Occipital lobe (tissue), 2 donors: ENCODE data around the gene PRSS36. TPM values are rescaled to one million over a fixed set of nuclear protein-coding genes. Genes with fewer than 3 reads are reported as not detected.
"Not testable (repeated sequence)": the region's sequence is repeated elsewhere in the genome, so short reads cannot be mapped to it uniquely, and the experiment has no call there.

ENCODE experiments used
- DNase-seq: peaks from one replicate; lab custom pipeline; 2025; lab: John Stamatoyannopoulos, UW
- total RNA-seq: library from RNA; depleted of rRNA; stranded (reverse); fragments of >200 nt; gene quantifications from one replicate; pipeline ENCODE4 v1.2.3, GENCODE V29; 2014

PRSS36 gene
- total RNA-seq, 1 donor from 2014 or later, result not detected

DNA sequence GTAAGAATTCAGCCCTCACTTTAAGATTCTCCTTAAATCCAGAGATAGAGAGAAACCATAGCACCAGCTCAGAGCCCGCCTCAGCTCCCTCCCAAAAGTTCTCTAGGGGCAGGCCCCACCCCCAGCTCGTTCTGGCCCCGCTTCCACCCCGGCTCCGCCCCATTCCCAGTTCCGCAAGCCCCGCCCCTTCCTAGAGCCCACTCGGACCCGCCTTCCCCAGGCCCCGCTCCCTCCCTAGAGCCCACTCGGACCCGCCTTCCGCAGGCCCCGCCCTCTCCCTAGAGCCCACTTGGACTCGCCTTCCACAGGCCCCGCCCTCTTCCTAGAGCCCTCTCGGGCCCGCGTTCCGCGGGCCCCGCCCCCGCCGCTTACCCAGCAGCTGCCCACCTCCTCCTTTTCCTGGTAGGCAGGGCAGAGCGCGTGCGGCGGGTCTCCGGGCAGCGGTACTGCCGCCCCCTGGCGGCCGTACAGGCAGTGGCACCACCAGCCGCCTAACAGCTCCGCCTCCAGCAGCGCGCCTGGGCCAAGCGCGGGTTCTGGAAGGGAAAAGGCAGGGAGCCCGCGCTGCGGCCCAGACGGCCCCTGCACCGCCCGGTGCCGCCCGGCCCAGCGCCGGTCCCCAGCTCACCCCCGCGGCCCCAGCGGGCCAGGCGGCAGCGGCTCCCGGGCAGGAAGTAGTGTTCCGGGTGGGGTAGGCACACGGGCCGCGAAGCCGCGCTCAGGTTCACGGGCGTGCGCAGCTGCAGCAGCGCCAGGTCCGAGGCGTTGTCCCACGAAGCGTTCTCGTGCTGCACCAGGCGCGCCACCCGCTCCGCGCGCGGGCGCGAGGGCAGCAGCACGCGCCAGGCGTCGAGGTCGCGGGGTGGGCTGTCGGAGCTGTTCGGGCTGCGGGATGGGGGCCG lies 7.5 kb downstream of the PRSS36 start:
- peak; percentile 99 for DNase-seq

DNA sequence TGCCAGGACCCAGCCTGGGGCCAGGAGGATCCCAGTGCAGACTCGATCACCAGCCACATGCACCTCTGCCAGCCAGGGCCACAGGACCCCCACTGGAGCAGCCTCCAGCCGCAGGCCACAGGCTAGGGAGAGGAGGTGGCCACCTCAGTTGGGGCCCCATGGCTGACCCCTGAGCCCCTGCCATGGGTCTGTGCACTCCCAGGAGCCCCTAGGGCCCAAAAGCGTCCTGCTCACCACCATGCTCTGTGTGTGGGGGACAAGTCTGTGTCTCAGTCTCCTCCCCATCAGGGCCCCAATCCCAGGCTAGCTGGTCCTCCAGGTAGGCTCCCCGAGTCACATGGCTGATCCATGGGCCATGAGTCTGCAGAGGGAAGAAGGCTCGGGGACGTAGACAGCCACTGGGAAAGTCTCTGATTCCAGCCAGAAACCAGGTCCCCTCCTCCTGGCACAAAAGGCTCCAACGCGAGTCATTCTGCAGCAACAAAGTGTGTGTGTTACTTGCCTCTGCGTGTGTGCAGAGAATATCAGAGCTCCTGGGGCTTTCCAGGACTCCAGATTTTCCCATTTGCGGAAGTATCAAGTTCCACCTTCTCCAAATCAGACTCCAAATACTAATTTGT lies 8.3 kb downstream of the PRSS36 start:
- no peak for DNase-seq

DNA sequence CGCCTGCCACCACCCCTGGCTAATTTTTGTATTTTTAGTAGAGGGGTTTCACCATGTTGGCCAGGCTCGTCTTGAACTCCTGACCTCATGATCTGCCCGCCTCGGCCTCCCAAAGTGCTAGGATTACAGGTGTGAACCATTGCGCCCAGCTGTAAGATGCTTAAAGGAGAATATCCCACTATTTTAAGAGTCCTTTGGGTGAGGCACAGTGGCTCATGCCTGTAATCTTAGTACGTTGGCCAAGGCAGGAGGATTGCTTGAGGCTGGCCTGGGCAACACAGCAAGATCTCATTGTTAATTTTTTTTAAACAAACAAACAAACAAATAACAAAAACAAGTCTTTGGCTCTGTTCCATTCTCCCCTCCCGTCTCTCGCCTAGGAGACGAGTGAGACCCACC lies 8.8 kb downstream of the PRSS36 start:
- not testable (repeated sequence) for DNase-seq

DNA sequence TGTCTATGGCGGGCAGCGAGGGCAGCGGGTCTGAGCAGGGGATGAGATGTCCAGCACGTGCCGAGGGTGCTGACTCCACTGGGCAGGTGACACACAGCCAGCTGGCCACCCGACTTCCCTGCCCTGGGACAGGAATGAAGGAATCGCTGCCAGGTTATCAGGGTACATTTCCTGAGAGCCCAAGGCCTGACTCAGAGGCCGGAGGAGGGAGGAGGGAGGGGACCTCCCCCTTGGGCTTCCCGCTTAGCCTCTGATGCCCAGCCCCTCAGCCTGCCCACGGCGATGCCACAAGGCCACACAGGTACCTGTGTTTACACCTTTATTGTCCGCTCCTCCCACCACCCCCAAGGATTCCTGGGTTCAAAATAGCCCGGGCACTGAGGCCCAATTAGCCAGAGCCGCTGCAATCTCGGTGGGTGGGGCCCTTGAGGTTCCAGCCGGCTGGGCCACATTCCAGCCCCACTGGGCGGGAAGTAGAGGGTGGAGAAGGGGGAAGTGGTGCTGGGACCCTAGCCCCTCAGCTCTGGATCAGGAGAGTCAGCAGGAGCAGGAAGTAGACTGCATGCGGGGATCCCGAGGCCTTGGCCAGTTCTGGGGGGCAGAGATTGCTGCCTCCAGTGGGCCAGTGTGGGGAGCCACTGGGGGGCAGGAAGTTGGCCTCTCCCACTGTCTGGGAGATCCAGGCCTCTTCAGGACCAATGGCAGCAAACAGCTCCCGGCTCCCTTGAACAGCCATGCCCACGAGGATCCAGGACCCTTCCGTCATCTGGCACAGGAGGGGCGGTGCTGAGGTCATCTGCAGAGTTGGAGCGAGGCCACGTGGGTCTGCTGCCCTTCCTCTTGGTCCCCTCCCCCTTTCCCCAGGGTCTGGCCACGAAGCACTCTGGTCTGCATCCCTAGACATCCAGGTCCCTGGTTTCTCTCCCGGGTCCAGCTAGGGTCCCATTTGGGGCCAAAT lies 11.0 kb downstream of the PRSS36 start:
- DNase-seq, result no peak

DNA sequence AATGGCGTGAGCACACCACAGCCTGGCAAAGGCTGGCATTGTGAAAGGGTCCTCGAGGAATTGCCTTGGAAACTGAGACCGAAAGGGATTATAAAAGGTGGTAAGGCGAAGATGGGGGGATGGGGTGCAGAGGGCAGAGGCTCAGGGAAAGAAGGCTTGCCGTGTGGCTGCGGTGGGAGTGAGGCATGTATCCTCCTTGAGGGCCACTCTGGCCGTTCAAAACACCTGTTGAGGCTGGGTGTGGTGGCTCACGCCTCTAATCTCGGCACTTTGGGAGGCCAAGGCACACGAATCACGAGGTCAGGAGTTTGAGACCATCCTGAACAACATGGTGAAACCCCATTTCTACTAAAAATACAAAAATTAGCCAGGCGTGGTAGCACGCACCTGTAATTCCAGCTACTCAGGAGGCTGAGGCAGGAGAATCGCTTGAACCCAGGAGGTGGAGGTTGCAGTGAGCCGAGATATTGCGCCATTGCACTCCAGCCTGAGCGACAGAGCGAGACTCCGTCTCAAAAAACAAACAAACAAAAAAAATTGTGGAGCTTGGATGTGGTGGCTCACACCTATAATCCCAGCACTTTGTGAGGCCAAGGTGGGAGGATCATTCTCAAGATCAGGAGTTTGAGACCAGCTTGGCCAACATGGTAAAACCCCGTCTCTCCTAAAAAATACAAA lies 12.9 kb downstream of the PRSS36 start:
- DNase-seq, result not testable (repeated sequence)

DNA sequence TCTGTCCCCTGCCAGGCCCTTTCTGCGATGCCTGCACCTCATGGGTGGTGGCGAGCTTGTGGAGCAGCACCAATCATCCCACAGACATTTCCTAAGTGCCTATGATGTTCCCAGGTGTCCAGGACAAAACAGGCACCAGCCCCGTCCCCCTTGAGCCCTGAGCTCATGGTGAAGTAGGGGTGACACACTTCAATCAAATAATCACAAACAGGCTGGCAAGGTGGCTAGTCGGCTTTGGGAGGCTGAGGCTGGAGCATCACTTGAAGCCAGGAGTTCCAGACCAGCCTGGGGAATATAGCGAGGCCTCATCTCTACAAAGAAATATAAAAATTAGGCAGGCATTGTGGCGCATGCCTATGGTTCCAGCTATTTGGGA lies 13.6 kb downstream of the PRSS36 start:
- no peak for DNase-seq

GRCh38 chr16:31135535-31136286 lies 14.2 kb downstream of the PRSS36 start, which contains the start of gene PRSS8:
Gene PRSS8 (minus strand): TSS chr16:31135727. CDS start chr16:31135498, 229 bp downstream.
- no peak for DNase-seq

GRCh38 chr16:31134625-31135534 lies 15.0 kb downstream of the PRSS36 start:
- DNase-seq, result no peak

DNA sequence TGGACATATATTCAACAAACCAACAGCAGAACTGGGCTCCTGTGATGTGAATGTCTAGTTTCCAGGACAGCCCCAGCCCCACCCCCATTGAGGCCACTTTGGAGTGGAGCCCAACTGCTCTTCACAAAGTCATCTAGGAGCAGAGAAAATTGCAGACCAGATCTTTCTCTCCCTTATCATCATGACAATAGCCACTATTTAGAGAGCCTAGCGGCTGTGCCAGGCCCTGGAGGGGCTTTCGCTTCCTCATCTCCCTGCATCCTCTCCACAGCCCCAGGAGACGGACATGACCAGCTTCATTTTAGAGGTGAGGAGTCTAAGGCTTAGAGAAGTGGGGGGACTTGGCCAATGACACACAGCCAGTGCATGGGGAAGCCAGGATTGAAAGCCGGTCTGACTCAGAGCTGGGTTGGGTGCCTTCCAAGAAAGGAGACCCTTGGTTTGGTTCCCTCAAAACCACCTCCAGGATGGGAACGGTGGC lies 15.7 kb downstream of the PRSS36 start:
- DNase-seq, result no peak

DNA sequence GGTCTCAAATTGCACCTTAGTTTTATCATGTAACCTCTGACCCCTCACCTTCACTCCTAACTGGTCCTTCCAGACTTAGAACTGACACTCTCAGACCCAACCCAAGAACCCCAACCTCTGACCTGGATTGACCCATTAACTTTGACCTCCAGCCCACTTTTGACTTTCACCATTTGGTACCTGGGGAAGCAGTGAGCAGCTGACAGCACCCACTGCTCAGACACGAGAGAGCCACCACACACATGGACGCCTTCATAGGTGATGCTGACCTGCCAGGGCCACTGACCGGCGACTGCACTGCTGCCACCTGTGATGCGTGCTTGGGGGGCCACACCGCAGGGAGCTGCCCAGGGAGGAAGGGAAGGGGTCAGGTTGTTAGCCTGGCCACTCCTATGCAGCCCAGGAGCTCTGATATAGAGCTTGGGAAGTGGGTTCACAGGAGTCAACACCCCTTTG lies 16.8 kb downstream of the PRSS36 start:
- DNase-seq, result no peak

GRCh38 chr16:31132303-31132979 lies 17.4 kb downstream of the PRSS36 start:
- DNase-seq, result no peak

GRCh38 chr16:31131841-31132271 lies 18.0 kb downstream of the PRSS36 start:
- DNase-seq, result no peak

- DNase-seq, result no peak
These were observed 18.4 kb downstream of the PRSS36 start for GRCh38 chr16:31131416-31131815.

- no peak for DNase-seq
These were observed 19.0 kb downstream of the PRSS36 start for GRCh38 chr16:31130899-31131298.

DNA sequence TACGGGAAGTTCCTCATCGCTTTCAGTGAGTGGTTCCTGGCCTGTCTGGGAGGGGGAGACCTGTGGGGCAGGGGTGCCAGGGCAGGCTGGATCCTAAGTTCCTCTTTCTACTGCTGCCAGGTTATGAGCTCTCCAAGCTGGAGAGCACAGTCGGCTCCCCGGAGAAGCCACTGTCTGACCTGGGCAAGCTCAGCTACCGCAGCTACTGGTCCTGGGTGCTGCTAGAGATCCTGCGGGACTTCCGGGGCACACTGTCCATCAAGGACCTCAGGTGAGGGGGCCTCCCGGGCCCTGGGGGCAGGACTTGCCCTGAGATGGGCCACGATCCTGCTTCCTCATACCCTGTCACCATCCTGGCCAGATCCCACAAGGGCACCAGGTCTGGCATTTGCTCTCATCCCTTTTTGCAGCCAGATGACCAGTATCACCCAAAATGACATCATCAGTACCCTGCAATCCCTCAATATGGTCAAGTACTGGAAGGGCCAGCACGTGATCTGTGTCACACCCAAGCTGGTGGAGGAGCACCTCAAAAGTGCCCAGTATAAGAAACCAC lies 19.5 kb downstream of the PRSS36 start:
- DNase-seq, result no peak

DNA sequence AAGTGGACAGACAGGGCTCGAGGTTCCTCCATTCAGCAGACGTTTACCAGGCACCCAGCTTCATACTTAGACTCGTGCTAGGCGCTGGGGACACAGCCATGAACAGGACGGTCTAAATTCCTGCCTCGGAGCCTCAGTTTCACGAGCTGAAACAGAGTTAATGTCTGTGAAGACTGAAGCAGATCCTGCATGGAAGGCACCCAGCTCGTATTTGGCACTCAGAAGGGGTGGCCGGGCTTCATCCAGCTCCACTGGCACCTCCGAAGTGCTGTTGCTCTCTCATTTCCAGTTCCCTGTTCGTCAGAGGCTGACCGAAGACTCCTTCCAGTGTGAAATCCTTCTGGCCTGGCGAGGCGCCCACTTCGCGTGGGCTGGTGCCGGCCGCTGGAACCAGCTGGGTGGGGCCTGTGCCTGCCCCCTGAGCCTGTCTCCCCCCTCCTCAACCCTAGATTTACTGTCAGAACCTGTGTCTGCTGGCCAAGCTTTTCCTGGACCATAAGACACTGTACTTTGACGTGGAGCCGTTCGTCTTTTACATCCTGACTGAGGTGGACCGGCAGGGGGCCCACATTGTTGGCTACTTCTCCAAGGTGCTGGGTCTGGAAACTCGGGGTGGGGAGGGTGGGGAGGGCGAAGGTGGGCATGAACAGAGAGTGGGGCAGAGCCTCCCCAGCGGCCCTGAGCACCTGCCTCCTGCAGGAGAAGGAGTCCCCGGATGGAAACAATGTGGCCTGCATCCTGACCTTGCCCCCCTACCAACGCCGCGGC lies 20.1 kb downstream of the PRSS36 start:
- no peak for DNase-seq
